Measurements from ENCODE around the gene CNTN5. TPM values are rescaled to one million over a fixed set of nuclear protein-coding genes. Genes with fewer than 3 reads are reported as not detected.

CNTN5 gene
- total RNA-seq, 1 donor from 2014 or later, result 1.6 TPM

DNA sequence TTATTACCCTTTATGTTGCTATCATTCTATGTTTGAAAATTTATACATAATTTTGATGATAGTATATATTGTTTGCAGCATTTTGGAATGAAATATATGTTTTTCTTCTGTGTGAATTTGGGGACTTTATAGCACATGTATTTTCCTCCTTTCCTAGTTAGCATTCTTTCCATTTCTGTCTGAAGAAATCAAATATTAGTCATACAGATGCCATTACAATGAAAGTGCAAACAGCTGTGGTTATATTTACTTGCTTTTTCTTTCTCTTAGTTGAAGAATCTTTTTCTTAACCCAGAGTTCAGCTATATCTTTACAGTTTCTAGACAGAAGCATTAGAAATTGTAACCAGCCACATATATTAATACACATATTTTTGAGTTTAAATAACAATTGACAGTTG lies 913.3 kb downstream of the CNTN5 start:
- H3K36me3 Mint-ChIP-seq (ENCODE audit: unreplicated experiment), result peaks cover 2% of the 10 kb centered on the region
- DNase-seq, result no peak
- no peak overlapping the region for H3K27ac Mint-ChIP-seq (ENCODE audit: unreplicated experiment)
- no peaks in the 10 kb centered on the region for H3K4me1 Mint-ChIP-seq (ENCODE audit: low read depth, unreplicated experiment)
- no peak overlapping the region for H3K4me3 Mint-ChIP-seq (ENCODE audit: unreplicated experiment)
- no peaks in the 10 kb centered on the region for H3K9me3 Mint-ChIP-seq (ENCODE audit: unreplicated experiment)
- TF ChIP-seq, protein P1, sequence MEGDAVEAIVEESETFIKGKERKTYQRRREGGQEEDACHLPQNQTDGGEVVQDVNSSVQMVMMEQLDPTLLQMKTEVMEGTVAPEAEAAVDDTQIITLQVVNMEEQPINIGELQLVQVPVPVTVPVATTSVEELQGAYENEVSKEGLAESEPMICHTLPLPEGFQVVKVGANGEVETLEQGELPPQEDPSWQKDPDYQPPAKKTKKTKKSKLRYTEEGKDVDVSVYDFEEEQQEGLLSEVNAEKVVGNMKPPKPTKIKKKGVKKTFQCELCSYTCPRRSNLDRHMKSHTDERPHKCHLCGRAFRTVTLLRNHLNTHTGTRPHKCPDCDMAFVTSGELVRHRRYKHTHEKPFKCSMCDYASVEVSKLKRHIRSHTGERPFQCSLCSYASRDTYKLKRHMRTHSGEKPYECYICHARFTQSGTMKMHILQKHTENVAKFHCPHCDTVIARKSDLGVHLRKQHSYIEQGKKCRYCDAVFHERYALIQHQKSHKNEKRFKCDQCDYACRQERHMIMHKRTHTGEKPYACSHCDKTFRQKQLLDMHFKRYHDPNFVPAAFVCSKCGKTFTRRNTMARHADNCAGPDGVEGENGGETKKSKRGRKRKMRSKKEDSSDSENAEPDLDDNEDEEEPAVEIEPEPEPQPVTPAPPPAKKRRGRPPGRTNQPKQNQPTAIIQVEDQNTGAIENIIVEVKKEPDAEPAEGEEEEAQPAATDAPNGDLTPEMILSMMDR (IDR thresholded peaks at IDR 0.05; ENCODE audit: partially characterized antibody, unreplicated experiment), result no peak
- H3K27me3 Mint-ChIP-seq (ENCODE audit: unreplicated experiment), result peaks cover 1% of the 10 kb centered on the region

DNA sequence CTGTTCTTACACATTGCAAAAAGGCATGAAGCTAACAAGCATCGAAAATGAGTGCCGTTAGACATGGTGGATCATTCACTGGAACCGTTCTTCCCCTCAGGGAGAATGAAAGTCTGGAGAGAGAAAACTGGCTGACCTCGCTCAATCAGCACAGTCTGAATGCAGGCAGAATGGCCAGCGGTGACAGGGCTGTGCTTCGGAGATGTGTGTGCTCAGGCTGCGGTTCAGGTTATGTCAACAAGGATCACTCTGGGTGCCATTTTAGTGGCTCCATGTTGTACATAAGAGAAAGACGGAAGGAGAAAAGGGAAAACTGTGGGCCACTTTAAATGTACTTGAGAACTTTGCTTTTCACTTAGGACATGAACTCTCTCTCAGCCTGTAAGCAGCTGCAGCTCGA lies 916.6 kb downstream of the CNTN5 start:
- H3K9me3 Mint-ChIP-seq (ENCODE audit: unreplicated experiment), result no peaks in the 10 kb centered on the region
- TF ChIP-seq, protein P1 (IDR thresholded peaks at IDR 0.05; ENCODE audit: partially characterized antibody, unreplicated experiment), result no peak
- H3K4me1 Mint-ChIP-seq (ENCODE audit: low read depth, unreplicated experiment), result no peaks in the 10 kb centered on the region
- H3K36me3 Mint-ChIP-seq (ENCODE audit: unreplicated experiment), result no peaks in the 10 kb centered on the region
- peak; percentile 28 for DNase-seq
- no peak overlapping the region for H3K27ac Mint-ChIP-seq (ENCODE audit: unreplicated experiment)
- no peaks in the 10 kb centered on the region for H3K27me3 Mint-ChIP-seq (ENCODE audit: unreplicated experiment)
- H3K4me3 Mint-ChIP-seq (ENCODE audit: unreplicated experiment), result no peak overlapping the region

DNA sequence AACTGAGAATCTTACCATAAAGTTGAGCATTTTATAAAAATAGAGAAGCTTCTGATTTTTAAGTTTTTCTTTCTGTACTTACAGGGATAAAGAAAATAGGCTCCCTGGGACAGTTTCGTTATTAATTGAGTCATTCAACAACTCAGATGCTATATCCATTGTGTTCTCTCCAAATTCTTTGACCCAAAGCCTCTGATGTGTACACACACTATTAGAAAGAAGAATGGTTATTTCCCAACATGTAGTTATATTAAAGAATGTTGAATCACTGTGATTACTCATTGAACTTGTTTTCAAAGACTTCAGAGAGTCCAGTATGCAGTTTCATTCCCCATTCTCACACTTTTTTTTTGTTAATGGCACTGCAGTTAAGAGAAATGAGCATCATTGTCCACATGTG lies 932.1 kb downstream of the CNTN5 start:
- H3K36me3 Mint-ChIP-seq (ENCODE audit: unreplicated experiment), result no peaks in the 10 kb centered on the region
- H3K4me1 Mint-ChIP-seq (ENCODE audit: low read depth, unreplicated experiment), result no peaks in the 10 kb centered on the region
- TF ChIP-seq, protein P1 (IDR thresholded peaks at IDR 0.05; ENCODE audit: partially characterized antibody, unreplicated experiment), result no peak
- no peaks in the 10 kb centered on the region for H3K27me3 Mint-ChIP-seq (ENCODE audit: unreplicated experiment)
- no peaks in the 10 kb centered on the region for H3K9me3 Mint-ChIP-seq (ENCODE audit: unreplicated experiment)
- H3K27ac Mint-ChIP-seq (ENCODE audit: unreplicated experiment), result no peak overlapping the region
- no peak overlapping the region for H3K4me3 Mint-ChIP-seq (ENCODE audit: unreplicated experiment)
- DNase-seq, result no peak

DNA sequence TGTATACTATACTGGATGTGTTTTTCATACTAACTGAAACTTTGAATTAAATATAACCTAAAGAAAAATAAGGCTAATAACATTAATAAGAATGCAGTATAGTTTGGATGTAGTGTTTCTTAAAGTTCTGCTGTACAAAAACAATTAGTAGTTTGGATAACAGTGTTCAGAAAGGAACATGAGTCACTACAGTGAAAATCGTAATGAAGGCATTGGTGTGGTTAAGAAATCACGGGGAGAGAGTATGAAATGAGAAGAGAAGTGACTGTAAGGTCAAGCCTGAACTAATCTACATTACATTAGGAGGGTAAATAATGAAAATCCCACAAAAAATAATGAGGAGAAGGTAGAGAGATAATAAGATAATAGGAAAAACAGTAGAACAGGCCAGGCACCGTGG lies 939.8 kb downstream of the CNTN5 start:
- no peak overlapping the region for H3K27ac Mint-ChIP-seq (ENCODE audit: unreplicated experiment)
- H3K4me1 Mint-ChIP-seq (ENCODE audit: low read depth, unreplicated experiment), result no peaks in the 10 kb centered on the region
- no peaks in the 10 kb centered on the region for H3K27me3 Mint-ChIP-seq (ENCODE audit: unreplicated experiment)
- no peak overlapping the region for H3K4me3 Mint-ChIP-seq (ENCODE audit: unreplicated experiment)
- no peaks in the 10 kb centered on the region for H3K9me3 Mint-ChIP-seq (ENCODE audit: unreplicated experiment)
- no peak for DNase-seq
- H3K36me3 Mint-ChIP-seq (ENCODE audit: unreplicated experiment), result no peaks in the 10 kb centered on the region
- TF ChIP-seq, protein P1 (IDR thresholded peaks at IDR 0.05; ENCODE audit: partially characterized antibody, unreplicated experiment), result no peak

DNA sequence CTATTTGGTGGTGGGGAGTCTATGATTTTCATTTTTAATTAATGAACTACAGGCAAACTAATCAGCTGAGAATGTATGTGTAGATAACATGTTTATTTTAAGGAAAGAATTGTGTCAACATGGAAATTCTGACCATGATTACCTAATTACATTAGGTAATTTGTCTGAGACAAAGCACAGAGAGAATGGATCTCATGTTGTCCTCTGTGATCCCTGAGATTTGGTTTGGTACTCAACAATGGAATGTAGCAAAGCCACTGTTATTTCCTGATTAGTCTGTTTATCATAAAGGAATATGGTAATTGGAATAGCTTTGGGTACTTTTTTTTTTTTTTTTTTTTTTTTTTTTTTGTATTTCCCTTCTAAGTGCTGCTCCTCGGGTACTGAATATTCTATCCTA lies 947.6 kb downstream of the CNTN5 start:
- H3K9me3 Mint-ChIP-seq (ENCODE audit: unreplicated experiment), result no peaks in the 10 kb centered on the region
- H3K4me3 Mint-ChIP-seq (ENCODE audit: unreplicated experiment), result no peak overlapping the region
- H3K27ac Mint-ChIP-seq (ENCODE audit: unreplicated experiment), result no peak overlapping the region
- no peaks in the 10 kb centered on the region for H3K36me3 Mint-ChIP-seq (ENCODE audit: unreplicated experiment)
- TF ChIP-seq, protein P1 (IDR thresholded peaks at IDR 0.05; ENCODE audit: partially characterized antibody, unreplicated experiment), result no peak
- H3K27me3 Mint-ChIP-seq (ENCODE audit: unreplicated experiment), result no peaks in the 10 kb centered on the region
- DNase-seq, result no peak
- no peaks in the 10 kb centered on the region for H3K4me1 Mint-ChIP-seq (ENCODE audit: low read depth, unreplicated experiment)
